DMS53 (cell line): ENCODE results near the gene IRF3.
A peak's percentile ranks its signal among the peaks of the same experiment; 100 is the strongest.
"Not testable (repeated sequence)": the region's sequence is repeated elsewhere in the genome, so short reads cannot be mapped to it uniquely, and the experiment has no call there.

Experiments used
- DNase-seq: peaks from one replicate; lab custom pipeline; 2025; lab: John Stamatoyannopoulos, UW

The IRF3 gene

DNA sequence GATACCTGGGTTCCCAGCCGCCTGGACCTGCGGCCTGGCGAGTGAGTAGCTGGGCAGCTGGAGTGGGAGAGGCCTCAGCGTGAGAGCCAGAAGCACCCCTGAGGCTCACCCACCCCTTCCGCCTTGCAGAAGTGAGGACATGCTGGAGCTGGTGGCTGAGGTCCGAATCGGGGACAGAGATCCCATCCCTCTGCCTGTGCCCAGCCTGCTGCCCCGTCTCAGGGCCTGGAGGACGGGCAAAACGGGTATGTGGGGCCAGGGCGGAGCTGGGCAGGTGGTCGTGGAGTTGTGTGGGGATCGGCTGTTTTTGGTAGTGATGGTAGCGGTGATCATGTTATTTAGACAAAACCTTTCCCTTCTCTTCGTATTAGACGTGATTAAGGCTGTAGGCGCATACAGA, 19.1 kb downstream of the IRF3 start:
- DNase-seq: no peak

DNA sequence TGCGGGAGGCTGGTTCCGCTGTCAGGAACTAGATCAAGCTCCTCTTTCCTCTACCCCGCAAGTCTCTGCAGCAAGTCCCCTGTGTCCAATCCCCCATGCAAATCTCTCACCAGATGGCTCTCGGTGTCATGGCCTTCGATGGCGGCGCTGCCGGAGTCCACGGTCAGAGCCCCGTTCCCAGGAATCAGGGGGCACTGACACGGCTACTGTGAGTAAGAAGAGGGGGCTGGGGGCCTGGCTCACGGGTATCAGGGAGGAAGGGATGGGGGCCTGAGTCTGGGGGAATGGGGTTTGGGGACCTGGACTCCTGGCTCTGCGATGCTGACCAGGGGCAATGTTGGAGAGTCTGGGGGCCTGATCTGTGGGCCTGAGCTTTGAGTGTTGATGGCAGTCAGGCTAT, 19.7 kb downstream of the IRF3 start:
- no peak for DNase-seq

DNA sequence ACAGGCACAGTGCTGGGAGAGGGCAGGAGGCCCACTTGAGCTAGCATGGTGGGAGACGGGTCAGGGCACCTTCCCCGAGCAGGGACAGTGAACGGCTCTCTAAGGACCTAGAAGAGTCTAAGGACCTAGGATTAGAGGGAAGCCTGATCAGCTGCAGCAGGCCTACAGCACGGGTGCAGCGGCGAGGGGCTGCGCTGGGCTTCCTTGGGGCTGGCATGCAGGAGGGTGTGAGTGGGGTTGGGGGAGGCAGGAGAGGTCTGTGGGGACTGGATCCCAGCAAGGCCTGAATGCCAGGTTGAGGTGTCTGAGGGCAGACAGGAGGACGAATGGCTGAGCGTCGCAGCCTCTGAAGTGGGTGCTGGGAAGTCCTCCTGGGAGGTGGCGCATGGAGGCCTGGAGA, 20.1 kb downstream of the IRF3 start:
- no peak for DNase-seq

DNA sequence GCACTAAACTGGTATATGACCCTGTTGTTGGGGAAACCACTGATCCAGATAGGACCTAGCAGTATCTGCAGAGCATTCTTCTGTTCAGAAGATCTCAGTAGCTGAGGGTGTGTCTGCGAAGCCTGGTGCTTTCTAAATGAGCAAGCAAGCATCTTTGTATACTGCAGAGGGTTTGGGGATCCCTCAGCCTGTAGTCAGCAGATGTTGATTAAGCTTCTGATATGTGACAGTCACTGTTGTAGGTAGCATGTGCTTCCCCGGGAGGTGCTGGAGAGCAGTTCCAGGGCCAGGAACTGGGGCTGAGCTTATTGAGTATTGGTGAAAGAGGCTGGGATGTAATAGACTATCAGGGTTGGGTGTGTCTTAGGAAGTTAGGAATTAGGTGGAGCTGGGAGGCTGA, 22.2 kb downstream of the IRF3 start:
- no peak for DNase-seq

DNA sequence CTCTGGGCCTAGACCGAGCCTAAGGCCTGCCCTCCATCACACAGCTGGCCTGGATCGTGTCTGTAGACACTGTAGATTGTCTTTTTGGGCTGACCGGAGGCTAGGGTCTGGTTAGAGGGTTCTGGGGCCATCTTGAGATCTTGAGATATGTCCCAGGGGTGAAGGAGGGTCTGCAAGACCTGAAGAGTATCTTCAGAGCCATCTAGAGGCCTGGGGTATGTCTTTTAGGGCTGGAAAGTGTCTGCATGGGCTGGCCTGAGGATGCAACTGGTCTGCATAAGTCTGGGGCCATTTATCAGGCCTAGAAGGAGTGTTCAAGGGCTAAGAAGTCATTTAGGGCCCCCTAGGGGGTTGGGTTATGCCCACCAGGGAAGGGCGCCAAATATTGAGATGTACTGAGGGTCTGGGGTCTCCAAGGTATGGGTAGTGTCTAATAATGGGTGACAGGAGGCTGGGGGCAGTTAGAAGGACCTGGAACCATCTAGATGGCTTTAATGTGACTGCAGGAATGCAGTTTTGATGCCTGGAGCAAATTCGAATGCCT, 23.1 kb downstream of the IRF3 start:
- no peak for DNase-seq

DNA sequence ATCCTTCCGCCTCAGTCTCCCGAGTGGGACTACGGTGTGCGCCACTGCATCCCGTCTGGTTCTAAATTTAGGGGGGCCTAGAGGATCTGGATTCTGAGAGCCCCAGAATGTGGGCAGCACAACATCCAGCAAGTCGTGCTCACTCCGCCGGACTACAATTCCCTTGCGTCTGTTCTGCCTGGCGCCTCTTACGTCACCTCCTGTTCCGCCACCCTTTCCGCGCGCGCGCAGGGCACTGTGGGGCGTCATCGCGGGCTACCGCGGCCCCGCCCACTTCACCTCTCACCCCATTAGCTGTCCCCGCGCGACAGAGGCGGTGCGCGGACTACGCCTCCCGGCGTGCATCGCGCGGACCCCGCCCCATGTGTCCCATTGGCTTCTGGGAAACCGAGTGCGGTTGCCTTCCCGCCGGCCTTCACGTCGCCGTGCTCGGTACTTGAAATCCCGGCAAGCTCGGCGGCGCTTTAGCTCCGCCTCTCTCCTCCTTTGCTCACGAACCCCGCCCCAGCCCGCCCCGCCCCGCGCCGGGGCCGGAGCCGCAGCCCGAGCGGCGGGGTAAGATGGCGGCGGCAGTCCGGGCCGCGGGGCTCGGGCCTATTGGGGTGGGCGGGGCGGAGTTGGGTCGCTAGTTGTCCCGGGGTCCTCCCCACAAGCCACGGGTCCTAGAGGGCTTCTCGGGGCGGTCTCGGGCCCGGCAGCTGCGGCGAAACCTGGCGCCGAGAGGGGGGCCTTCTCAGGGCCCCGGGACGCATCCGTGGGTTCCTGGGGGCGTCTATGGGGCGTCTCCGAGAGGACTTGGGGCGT, 23.8 kb downstream of the IRF3 start, which contains the start of gene SCAF1:
Gene SCAF1, plus strand, starts transcription at position 522 of the 804 bp plus-strand sequence. CDS start 2,818 bp downstream, outside the sequence.
- DNase-seq: peak; percentile 99

DNA sequence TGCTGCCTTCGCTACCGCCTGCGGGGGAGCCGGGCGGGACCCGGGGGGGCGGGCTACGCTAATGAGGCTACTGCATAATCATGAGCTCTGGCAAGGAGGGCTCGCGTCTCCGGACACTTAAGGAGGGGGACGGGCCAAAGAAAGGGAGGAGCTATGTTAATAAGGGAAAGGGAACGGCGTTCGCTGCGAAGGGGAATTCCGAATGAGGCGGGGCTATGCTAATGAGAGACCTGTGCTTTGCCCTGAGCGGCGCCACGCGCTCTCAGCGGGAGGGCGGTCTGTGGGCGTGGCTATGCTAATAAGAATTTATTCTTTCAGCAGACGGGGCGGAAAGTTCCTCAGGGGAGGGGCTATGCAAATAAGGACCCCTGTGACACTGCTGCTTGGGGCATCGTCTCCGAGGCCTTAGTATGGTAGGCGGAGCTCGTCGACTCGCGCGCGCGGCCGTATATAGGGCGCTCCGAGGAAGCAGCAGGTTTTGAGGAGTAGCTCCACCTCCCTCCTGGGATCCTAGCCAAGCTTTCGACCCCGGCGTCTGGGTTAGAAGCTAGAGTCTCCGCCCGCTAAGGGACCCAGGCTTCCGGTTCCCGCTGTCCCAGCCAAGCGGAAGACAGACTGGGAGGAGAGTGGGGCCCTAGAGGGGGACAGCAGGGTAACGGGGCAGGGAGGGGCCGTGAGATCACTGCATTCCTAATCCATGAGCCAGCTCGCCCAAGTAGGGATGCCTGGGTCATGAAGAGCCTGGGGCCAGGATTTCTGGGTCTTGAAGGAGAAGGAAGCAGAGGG, 25.4 kb downstream of the IRF3 start, which contains the start of gene RRAS:
Gene RRAS, minus strand, starts transcription at position 31 of the 786 bp plus-strand sequence. CDS start 45 bp downstream, outside the sequence.
- DNase-seq: peak; percentile 99

DNA sequence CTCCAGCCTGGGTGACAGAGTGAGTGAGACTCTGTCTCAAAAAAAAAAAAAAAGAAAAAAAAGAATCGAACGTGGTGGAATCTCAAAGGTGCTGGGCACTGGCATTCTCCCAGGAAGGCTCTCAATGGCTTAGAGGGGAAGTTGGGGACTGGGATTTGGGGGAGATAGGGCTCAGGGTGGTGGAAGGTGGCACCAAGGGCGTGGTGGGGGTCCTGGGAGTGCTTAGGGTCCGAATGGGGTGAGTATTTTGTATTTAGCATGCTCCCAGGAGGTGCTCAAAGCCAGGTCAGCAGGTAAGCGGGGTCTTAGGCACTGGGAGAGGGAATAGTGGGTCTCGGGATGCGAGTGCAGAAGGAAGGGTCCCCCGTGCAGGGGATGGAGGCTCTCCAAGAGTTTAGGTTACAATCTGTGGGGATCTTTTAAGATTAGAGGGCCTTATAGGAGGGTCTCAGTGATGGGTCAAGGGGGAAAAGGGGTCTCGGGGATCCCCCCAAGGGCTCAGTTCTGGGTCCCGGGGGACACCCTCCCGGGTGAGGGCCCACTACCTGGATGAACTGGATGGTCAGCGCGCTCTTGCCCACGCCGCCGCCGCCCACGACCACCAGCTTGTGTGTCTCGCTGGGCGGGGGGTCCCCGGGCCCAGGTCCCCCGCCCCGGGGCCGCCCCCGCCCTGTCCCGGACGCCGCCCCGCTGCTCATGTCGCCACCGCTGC, 26.1 kb downstream of the IRF3 start:
- no peak for DNase-seq

DNA sequence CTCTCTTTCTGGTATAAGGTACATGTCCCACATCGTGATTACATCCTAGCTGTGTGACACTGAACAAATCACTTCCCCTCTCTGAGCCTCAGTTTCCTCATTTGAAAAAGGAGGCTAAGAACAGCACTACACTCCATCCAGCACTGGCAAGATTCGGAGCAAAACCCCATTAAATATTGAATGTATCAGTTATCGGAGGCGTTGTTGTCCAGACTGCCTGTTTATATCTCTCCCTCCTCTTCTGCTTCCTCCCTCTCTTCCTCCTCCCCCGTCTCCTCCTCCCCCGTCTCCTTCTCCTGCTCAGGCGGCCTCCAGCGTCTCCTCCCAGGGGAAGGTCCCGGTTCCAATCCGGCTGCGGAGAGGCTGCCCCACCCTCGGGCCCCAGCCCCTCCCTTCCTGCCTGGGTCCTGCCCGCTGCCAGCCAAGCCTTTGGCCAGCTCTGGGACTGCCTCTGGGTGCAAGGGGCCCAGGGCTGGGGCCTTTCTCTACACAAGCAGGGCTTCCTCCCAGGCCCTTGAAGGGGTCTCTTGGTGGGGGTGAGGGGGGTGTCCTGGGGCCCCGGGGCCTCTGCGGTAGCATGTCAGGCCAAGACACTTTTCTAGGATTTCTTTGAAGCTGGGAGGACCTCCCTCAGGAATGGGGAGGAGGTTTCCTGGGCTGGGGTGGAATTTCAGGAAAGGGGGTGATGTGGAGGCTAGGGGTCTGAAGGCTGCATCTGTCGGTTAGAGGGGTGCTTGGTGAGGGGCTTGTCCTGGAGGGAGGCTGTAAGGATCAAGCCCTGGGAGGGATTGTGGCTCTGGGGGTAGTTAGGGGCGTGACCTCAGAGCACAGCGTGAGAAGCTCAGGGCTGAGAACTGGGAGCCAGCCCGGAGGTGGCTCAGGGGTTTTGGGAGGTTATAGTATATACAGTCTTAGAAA, 27.6 kb downstream of the IRF3 start:
- DNase-seq: peak; percentile 57

DNA sequence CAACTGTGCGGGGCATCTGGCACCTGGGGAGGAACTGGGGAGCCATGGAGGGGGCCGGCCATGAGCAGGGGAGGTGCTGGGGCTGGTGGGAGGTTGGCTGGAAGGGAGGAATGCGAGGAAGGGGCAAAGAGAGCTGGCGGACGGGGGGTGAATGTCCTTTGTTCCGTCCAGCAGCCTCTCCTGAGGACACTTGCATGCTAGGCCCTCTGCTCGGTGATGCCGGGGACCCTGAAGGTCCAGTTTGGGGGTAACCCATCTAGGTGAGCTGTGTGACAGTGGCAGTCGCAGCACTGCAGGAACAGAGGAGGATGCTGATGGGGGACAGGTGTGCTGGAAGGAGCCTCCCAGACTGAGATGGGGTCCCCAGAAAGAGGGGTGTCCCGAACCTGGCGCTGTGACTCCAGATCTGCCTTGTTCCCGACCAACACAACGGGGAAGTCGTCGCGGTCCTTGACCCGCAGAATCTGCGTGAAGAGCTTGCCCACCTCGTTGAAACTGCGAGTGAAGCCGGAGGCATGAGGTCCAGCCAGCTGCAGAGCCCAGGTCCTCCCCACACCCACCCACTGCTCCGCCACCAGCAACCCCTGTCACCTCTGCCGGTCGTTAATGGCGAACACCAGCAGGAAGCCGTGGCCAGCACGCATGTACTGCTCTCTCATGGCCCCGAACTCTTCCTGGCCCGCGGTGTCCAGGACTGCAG, 29.3 kb downstream of the IRF3 start:
- DNase-seq: peak; percentile 49

DNA sequence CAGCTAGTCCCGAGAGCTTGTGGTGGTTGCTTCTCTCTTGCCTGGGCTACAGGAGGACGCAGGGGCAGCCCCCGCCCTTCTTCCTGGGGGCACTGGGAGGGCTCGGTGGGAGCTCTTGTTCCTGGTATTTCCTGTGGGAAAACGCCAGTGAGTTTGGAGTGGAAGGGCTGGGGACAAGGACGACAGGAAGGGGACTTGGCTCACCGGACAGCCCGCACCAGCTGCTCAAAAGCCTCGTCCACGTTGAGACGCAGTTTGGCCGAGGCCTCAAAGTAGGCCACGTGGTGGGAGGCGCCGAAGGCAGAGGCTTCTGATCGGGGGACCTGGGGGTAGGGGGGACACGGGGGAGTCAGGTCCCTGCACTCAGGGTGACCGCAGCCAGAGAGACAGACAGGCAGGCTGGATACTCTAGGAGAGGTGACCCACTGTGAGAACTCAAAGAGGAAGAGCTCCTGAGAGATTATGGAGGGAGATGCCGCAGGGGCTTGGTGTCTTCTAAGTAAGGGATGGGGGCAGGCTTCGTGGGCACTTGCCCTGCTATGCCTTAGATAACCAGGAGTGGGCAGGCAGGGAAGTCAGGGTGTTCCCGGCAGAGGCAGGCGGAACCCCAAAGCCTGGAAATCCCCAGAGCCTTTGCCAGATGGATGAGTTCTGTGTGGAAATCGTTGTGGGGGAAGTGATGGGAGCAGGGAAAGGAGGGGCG, 30.0 kb downstream of the IRF3 start:
- peak; percentile 48 for DNase-seq

DNA sequence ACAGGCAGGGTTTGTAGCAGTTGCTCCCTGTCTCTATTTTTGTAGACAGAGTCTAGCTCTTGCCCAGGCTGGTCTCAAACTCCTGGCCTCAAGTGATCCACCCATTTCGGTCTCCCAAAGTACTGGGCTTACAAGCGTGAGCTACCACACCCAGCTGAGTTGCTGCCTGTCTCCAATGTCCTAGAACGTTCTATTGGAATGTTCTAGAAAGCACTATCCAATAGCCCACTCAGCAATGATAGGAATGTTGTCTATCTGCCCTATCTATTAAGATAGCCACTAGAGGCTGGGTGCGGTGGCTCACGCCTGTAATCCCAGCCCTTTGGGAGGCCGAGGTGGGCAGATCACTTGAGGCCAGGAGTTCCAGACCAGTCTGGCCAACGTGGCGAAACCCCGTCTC, 32.4 kb downstream of the IRF3 start:
- not testable (repeated sequence) for DNase-seq

DNA sequence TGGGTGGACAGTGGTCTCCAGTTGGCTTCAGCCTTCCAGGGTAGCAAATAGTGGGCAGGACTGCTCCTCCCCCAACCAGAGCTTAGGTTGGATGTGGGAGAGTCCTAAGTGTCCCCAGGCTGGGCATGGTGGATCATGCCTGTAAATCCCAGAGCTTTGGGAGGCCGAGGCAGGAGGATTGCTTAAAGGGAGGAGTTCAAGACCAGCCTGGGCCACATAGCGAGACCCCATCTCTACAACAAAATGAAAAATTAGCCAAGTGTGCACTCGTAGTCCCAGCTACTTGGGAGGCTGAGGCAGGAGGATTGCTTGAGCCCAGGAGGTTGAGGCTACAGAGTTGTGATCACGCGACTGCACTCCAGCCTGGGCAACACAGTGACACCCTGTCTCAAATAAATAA, 33.1 kb downstream of the IRF3 start:
- no peak for DNase-seq

DNA sequence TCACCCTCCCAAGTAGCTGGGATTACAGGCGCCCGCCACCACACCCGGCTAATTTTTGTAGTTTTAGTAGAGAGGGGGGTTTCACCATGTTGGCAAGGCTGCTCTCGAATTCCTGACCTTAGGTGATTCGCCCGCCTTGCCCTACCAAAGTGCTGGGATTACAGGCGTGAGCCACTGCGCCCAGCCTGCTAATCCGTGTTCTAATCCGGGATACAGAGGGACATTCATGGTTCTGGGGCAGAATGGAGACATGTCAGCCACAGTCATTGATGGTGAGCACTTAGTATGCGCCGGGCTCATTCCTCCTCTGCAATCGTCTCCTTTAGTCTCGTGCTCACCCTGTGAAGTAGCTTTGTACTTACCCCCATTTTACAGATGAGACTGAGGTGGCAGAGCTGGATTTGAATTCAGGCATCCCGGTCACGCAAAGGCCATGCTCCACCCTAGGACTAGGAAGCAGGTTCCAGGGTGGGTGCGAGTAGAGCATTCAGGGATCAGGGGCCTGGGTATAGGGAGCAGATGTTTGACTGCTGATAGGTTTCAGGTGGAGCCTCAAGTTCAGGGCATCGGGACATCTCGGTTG, 34.0 kb downstream of the IRF3 start:
- DNase-seq: no peak

DNA sequence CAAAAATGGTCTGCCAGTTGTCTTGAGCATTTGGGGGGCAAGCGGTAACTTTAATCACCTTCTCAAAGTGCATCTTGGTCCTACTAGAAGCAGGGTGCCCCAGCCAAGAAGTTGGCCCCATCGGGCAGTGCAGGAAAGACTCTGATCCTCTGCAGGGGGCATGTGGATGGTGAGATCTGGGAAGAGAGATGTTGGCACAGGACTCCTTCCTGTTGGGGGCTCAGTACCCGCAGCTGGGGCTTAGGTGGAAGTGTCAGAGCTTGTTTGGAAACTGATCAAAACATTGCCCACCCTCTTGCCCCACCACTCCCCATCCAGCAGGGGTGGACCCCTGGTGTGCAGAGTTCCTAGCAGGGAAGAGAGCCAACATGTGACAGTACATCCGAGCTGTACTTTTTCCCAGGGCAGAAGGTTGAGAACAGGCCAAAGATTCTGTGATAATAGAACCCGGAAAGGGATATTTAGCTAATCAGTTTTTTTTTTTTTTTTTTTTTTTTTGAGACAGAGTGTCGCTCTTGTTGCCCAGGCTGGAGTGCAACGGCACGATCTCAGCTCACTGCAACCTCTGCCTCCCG, 34.6 kb downstream of the IRF3 start:
- no peak for DNase-seq

DNA sequence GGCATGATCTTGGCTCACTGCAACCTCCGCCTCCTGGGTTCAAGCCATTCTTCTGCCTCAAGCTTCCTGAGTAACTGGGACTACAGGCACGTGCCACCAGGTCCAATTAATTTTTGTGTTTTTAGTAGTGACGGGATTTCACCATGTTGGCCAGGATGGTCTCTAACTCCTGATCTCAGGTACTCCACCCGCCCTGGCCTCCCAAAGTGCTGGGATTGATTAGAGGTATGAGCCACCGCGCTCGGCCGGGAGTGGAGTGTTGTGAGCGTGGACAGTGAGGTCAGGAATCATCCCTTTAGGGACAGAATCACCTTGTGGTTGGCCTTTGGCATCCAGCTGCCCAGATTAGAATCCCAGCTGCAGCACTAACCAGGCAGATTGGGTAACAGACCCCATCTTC, 36.0 kb downstream of the IRF3 start:
- DNase-seq: no peak

DNA sequence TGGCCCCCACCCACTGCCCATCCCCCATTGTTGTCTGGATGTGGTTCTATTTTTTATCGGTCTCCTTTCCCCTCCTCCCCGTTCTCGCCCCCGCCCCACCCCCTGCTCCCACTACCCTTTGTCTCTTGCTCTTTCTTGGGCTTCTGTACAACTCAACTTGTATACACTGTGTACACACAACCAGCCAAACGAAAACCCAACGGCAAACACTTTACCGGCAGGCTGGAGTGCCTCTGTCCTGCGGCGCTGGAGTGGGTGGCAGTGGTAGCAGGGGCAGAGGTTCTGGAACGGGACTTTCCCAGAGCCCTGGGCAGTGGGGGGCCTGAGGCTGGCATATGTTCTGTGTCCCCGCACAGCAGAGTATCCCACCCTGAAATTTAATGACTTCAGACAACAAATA, 39.4 kb downstream of the IRF3 start:
- no peak for DNase-seq

DNA sequence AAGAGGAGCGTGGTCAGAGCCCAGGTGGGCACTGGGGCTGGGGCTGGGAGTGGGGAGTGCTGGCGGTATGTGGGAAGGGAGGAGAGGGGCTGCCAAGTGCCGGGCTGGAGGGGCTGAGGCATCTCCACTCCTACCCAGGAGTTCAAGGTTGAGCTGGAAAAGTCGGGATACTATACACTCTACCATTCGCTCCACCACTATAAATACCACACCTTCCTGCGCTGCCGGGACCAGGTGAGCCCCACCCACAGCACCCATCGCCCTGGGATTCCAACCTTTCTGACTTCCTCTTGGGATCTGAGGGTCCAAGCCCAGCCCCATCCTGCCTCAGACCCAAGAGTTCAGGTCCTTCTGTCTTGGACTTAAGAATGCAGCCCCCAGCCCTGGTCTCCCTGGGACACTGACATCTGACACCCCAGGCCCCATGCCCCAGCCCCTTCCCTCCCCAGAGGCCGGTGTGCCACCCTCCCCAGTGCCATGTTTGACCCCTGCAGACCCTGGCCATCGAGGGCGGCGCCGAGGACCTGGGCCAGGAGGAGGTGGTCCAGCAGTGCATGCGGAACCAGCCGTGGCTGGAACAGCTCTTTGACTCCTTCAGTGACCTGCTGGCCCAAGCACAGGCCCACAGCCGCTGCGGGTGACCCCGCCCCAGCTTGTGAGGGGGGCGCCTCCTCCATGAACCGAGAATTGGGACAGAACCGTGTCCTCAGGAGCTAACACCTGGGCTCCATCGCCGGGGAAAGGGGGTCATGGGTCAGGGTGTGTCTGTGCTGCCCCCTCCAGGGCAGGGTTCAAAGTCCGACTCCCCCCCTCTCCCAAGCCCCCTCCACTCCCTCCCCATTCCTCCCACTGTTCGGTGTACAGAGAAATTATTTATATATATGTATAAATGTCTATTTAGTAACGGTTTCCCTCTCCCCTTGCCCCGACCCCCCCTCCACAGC, 40.4 kb downstream of the IRF3 start:
- no peak for DNase-seq
